GM19463 (cell line): ENCODE data around the gene CDKN1C.

Experiments used
- ATAC-seq: cut with Tn5 transposase; IDR thresholded peaks from one replicate; pipeline ENCODE4 v1.9.1; 2021; ENCODE audit warnings: mild to moderate bottlenecking, moderate library complexity; ENCODE audit not compliant: unreplicated experiment

The CDKN1C gene

GRCh38 chr11:2849994-2850770 lies 35.4 kb downstream of the CDKN1C start:
- no peak for ATAC-seq

- ATAC-seq: no peak
Measured at GRCh38 chr11:2848497-2848896, 37.1 kb downstream of the CDKN1C start.

- ATAC-seq: no peak
Measured at GRCh38 chr11:2847561-2847960, 38.0 kb downstream of the CDKN1C start.

- ATAC-seq: no peak
Measured at GRCh38 chr11:2846470-2846869, 39.1 kb downstream of the CDKN1C start.

GRCh38 chr11:2846056-2846455 lies 39.5 kb downstream of the CDKN1C start:
- ATAC-seq: no peak

- no peak for ATAC-seq
Measured at GRCh38 chr11:2844996-2845395, 40.6 kb downstream of the CDKN1C start.

- ATAC-seq: no peak
Measured at GRCh38 chr11:2844116-2844842, 41.3 kb downstream of the CDKN1C start.

- ATAC-seq: no peak
Measured at GRCh38 chr11:2843551-2843950, 42.0 kb downstream of the CDKN1C start.

- ATAC-seq: no peak
Measured at GRCh38 chr11:2842876-2843275, 42.7 kb downstream of the CDKN1C start.

- no peak for ATAC-seq
Measured at GRCh38 chr11:2841411-2842190, 44.0 kb downstream of the CDKN1C start.

- ATAC-seq: no peak
Measured at GRCh38 chr11:2839395-2839943, 46.1 kb downstream of the CDKN1C start.

- no peak for ATAC-seq
Measured at GRCh38 chr11:2838676-2839294, 46.8 kb downstream of the CDKN1C start.

GRCh38 chr11:2838091-2838490 lies 47.5 kb downstream of the CDKN1C start:
- no peak for ATAC-seq

- ATAC-seq: no peak
Measured at GRCh38 chr11:2837651-2838050, 47.9 kb downstream of the CDKN1C start.

- ATAC-seq: no peak
Measured at GRCh38 chr11:2837096-2837601, 48.4 kb downstream of the CDKN1C start.

- no peak for ATAC-seq
Measured at GRCh38 chr11:2836315-2837095, 49.1 kb downstream of the CDKN1C start.

- no peak for ATAC-seq
Measured at GRCh38 chr11:2835751-2836150, 49.8 kb downstream of the CDKN1C start.

- ATAC-seq: no peak
Measured at GRCh38 chr11:2835296-2835695, 50.3 kb downstream of the CDKN1C start.

GRCh38 chr11:2834503-2835273 lies 50.9 kb downstream of the CDKN1C start:
- ATAC-seq: no peak
